Renal cortical epithelial cell (primary cell): ENCODE measurements around the gene HIVEP1. TPM values are rescaled to one million over a fixed set of nuclear protein-coding genes. Genes with fewer than 3 reads are reported as not detected.

ENCODE experiments used
- DNase-seq: peaks from one replicate; pipeline ENCODE4 v3.0.0-alpha.2; 2011; ENCODE audit warnings: low read depth
- total RNA-seq: library from RNA; depleted of rRNA; stranded (reverse); fragments of >200 nt; gene quantifications from 2 replicates; pipeline ENCODE4 v1.2.3, GENCODE V29; 2014

Gene HIVEP1
- total RNA-seq, 1 donor from 2014 or later = 15.2 TPM

GRCh38 chr6:11994875-11995461 lies 17.1 kb upstream of the HIVEP1 start:
- peak; percentile 45 for DNase-seq

- DNase-seq = no peak
Measured at GRCh38 chr6:11996751-11997150, 15.4 kb upstream of the HIVEP1 start.

- no peak for DNase-seq
Measured at GRCh38 chr6:11999246-11999645, 12.9 kb upstream of the HIVEP1 start.

GRCh38 chr6:12000174-12000573 lies 11.9 kb upstream of the HIVEP1 start:
- DNase-seq = no peak

- peak; percentile 76 for DNase-seq
Measured at GRCh38 chr6:12001004-12001705, 11.0 kb upstream of the HIVEP1 start.

GRCh38 chr6:12001706-12002435 lies 10.2 kb upstream of the HIVEP1 start:
- no peak for DNase-seq

- peak; percentile 69 for DNase-seq
Measured at GRCh38 chr6:12007473-12007872, 4.6 kb upstream of the HIVEP1 start.

GRCh38 chr6:12007887-12008286 lies 4.2 kb upstream of the HIVEP1 start:
- DNase-seq = peak; percentile 45

GRCh38 chr6:12008366-12009179 lies 3.5 kb upstream of the HIVEP1 start:
- DNase-seq = peak; percentile 56

- DNase-seq = no peak
Measured at GRCh38 chr6:12009180-12009685, 2.9 kb upstream of the HIVEP1 start.

- peak; percentile 69 for DNase-seq
Measured at GRCh38 chr6:12009876-12010634, 2.1 kb upstream of the HIVEP1 start.

- no peak for DNase-seq
Measured at GRCh38 chr6:12010635-12011275, 1.4 kb upstream of the HIVEP1 start.

GRCh38 chr6:12011276-12012037 lies 655 bp upstream of the HIVEP1 start:
- peak; percentile 87 for DNase-seq

GRCh38 chr6:12012558-12013306 lies 620 bp downstream of the HIVEP1 start:
- peak; percentile 92 for DNase-seq

GRCh38 chr6:12013307-12013719 lies 1.2 kb downstream of the HIVEP1 start:
- no peak for DNase-seq

- DNase-seq = peak; percentile 78
Measured at GRCh38 chr6:12014027-12014872, 2.1 kb downstream of the HIVEP1 start.

GRCh38 chr6:12014873-12015149 lies 2.7 kb downstream of the HIVEP1 start:
- DNase-seq = no peak

- DNase-seq = no peak
Measured at GRCh38 chr6:12017263-12017662, 5.2 kb downstream of the HIVEP1 start.
